Hippocampal formation (tissue), 2 donors: ENCODE data around the gene NXF1.
"Not testable (repeated sequence)": the region's sequence is repeated elsewhere in the genome, so short reads cannot be mapped to it uniquely, and the experiment has no call there.

Source experiments
- DNase-seq, 2 donors: peaks; one replicate each; lab custom pipeline; 2025; lab: John Stamatoyannopoulos, UW

Gene NXF1

GRCh38 chr11:62832336-62833234 lies 27.3 kb upstream of the NXF1 start, which contains the start of gene TEX54:
Gene TEX54 (minus strand): TSS chr11:62832841.
- DNase-seq = no peak

- peak; percentile 96 to 99 for DNase-seq
These were observed 26.5 kb upstream of the NXF1 start, which contains the start of gene STX5 for GRCh38 chr11:62831520-62832335. Gene STX5 (minus strand): TSS chr11:62832051. CDS start chr11:62831243, 808 bp downstream.

GRCh38 chr11:62830904-62831519 lies 25.8 kb upstream of the NXF1 start:
- DNase-seq = no peak

- DNase-seq = not testable (repeated sequence)
These were observed 22.9 kb upstream of the NXF1 start for GRCh38 chr11:62828130-62828529.

GRCh38 chr11:62823677-62824076 lies 18.4 kb upstream of the NXF1 start:
- no peak for DNase-seq

- no peak for DNase-seq
These were observed 11.9 kb upstream of the NXF1 start for GRCh38 chr11:62817129-62817528.

- DNase-seq = no peak
These were observed 11.3 kb upstream of the NXF1 start for GRCh38 chr11:62816557-62816956.

GRCh38 chr11:62811659-62812058 lies 6.4 kb upstream of the NXF1 start:
- DNase-seq = no peak

GRCh38 chr11:62810748-62811147 lies 5.5 kb upstream of the NXF1 start:
- no peak for DNase-seq

- no peak for DNase-seq
These were observed 1.4 kb upstream of the NXF1 start for GRCh38 chr11:62806611-62807121.

GRCh38 chr11:62805961-62806441 lies 761 bp upstream of the NXF1 start:
- DNase-seq = no peak

- no peak for DNase-seq
These were observed 747 bp downstream of the NXF1 start for GRCh38 chr11:62804310-62805075.

GRCh38 chr11:62801071-62801470 lies 4.2 kb downstream of the NXF1 start:
- DNase-seq = no peak

- DNase-seq = no peak
These were observed 5.8 kb downstream of the NXF1 start for GRCh38 chr11:62799486-62799885.

- DNase-seq = no peak
These were observed 9.0 kb downstream of the NXF1 start for GRCh38 chr11:62796281-62796680.

- DNase-seq = no peak
These were observed 11.0 kb downstream of the NXF1 start for GRCh38 chr11:62794201-62794775.

- DNase-seq = no peak
These were observed 13.1 kb downstream of the NXF1 start for GRCh38 chr11:62792202-62792575.

- DNase-seq = peak; percentile 81 to 85
These were observed 13.6 kb downstream of the NXF1 start, which contains the start of gene TMEM223 for GRCh38 chr11:62791501-62792201. Gene TMEM223 (minus strand): TSS chr11:62792006. CDS start chr11:62791994, 12 bp downstream.

- no peak for DNase-seq
These were observed 15.7 kb downstream of the NXF1 start for GRCh38 chr11:62789576-62789975.

- DNase-seq = no peak
These were observed 16.2 kb downstream of the NXF1 start for GRCh38 chr11:62788991-62789390.
